C4-2B (cell line): ENCODE measurements around the gene PRR36.

Experiments used
- H3K27ac ChIP-seq: fragments of 450-650 bp; 2 replicates; pipeline ENCODE4 v1.5.1; 2017
- ZFX ChIP-seq: fragments of 450-650 bp; IDR thresholded peaks from 2 replicates; pipeline ENCODE4 v1.6.1; 2017
- TF ChIP-seq, protein P1 (sequence below): fragments of 450-650 bp; conservative IDR thresholded peaks from 2 replicates; pipeline ENCODE4 v1.5.1; 2017; ENCODE audit warnings: mild to moderate bottlenecking

PRR36 gene

DNA sequence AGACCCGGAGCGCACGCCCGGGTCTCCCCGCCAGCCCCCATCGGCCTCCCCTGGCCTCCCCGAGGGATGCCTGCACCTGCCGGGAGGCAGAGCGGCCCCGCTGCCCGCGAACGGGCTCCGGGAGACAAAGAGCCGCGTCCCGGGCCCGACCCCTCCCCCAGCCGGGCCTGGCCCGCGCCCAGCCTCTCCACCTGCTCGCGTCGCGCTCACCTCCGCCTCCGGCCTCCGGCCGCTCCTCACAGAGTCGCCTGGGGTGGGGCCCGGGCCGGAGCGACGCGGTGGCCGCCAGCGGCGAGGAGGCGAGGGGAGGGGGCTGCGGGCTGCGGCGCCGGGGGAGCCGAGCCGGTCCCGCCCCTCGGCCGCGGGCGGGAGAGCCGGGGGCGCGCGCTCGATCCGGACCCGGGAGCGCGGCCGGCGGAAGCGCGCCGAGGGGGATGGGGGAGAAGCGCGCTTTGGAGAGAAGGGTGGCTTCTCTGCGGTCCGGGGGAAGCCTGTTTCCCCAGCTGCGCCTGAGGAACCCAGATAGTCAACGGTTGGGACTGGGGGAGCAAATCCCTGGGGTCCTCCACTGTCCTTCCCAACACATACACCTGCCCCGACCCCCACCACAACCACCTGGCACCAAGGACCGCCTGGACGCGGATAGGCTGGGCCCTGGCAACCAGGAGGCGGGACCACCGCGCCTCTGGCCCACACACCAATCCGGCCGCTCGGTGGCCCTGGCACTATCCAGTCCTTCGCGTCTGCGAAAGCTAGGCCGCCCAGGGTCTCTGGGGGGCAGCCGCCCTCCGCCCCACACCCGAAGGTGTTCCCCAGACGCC, at the start of gene PRR36:
PRR36 (minus strand) TSS at position 315 of the 821 bp plus-strand sequence. CDS start 701 bp downstream, outside the sequence.
- TF ChIP-seq, protein P1, sequence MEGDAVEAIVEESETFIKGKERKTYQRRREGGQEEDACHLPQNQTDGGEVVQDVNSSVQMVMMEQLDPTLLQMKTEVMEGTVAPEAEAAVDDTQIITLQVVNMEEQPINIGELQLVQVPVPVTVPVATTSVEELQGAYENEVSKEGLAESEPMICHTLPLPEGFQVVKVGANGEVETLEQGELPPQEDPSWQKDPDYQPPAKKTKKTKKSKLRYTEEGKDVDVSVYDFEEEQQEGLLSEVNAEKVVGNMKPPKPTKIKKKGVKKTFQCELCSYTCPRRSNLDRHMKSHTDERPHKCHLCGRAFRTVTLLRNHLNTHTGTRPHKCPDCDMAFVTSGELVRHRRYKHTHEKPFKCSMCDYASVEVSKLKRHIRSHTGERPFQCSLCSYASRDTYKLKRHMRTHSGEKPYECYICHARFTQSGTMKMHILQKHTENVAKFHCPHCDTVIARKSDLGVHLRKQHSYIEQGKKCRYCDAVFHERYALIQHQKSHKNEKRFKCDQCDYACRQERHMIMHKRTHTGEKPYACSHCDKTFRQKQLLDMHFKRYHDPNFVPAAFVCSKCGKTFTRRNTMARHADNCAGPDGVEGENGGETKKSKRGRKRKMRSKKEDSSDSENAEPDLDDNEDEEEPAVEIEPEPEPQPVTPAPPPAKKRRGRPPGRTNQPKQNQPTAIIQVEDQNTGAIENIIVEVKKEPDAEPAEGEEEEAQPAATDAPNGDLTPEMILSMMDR: no peak
- H3K27ac ChIP-seq: peak within 1 kb of the TSS; percentile 48

DNA sequence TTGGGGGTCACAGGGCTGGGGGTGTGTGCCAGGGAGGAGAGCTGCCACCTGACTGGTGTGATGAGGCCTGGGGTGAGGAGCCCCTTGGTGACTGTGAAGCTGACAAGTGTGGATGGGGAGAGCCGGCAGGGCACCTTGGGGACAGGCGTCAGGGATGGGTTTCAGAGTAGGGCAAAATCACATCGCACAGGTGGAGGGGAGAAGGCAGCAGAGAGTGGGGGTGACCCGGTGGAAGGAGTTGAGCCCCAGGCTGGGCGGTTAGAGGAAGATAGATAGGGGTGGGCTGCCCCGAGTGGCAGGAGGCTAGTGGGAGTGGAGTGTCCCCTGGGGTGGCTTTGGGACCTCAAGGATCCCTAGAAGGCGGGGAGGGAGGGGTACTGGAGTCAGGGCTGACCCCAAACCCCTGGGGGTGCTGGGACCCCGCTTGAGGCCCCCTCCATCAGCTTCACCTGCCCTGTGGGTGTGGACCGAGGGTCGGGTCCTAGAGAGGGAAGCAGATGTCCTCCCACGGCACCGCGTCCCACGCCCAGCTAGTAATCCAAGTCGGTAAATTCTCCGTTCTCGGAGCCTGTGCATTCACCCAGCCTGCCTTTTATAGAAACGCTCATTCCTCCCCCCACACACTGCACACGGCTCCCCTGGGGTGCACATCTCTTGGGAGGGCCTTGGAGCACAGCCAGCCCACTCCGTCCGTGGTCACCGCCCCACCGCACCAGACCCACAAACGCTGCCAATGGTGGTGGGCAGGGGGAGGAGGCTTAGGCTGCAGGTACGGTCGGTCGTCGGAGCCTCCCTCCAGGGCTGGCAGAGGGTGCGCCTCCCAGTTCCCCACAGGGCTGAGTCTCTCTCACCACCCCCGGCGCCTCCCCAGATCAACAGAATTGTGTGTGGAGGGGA, 49.4 kb upstream of the PRR36 start:
- TF ChIP-seq, protein P1: no peak
- no peak for TF ChIP-seq ZFX
- H3K27ac ChIP-seq: no peak overlapping the region

DNA sequence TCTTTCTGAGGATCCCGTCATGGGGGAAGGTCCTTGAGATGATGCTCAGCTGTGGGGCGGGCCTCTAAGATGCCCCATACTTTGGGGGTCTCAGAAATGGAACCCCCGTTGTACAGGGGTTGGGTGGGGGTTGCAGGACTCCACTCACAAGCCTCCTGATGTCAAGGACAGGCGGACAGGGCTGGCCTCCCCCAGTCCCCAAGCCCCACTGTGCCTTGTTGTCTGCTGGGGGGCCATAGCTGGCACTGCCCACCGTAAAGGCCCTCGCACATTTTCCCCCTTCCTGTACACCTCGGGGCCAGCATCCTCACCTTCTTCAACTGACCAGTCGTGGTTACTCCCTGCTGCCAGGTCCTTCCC, 48.6 kb upstream of the PRR36 start:
- no peak for TF ChIP-seq ZFX
- TF ChIP-seq, protein P1: no peak
- no peak overlapping the region; the same call in 1 of the 2 replicates for H3K27ac ChIP-seq

DNA sequence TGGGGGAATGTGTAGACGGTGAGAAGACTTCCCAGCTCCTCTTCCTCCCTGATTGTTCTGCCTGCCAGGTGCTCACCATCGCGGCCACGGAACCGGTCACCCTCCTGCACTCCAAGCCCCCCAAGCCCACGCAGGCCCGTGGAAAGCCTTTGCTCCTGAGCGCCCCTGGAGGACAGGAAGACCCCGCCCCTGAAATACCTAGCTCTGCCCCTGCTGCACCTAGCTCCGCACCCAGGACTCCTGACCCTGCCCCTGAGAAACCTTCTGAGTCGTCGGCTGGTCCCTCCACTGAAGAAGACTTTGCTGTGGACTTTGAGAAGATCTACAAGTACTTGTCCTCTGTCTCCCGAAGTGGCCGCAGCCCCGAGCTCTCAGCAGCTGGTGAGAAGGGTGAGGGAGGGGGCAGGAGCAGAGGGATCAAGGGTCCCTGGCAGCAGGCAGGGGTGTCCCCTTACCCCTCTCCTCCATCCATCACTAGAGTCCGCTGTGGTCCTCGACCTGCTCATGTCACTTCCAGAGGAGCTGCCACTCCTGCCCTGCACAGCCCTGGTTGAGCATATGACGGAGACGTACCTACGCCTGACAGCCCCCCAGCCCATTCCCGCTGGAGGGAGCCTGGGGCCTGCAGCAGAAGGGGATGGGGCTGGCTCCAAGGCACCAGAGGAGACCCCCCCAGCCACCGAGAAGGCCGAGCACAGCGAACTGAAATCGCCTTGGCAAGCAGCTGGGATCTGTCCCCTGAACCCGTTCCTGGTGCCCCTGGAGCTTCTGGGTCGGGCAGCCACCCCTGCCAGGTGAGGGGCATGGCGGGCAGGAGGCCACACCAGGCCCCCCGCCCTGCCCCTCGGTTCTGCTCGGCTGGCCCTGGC, 48.0 kb upstream of the PRR36 start:
- TF ChIP-seq ZFX: no peak
- TF ChIP-seq, protein P1: no peak
- H3K27ac ChIP-seq: peak overlapping the region; percentile 83

DNA sequence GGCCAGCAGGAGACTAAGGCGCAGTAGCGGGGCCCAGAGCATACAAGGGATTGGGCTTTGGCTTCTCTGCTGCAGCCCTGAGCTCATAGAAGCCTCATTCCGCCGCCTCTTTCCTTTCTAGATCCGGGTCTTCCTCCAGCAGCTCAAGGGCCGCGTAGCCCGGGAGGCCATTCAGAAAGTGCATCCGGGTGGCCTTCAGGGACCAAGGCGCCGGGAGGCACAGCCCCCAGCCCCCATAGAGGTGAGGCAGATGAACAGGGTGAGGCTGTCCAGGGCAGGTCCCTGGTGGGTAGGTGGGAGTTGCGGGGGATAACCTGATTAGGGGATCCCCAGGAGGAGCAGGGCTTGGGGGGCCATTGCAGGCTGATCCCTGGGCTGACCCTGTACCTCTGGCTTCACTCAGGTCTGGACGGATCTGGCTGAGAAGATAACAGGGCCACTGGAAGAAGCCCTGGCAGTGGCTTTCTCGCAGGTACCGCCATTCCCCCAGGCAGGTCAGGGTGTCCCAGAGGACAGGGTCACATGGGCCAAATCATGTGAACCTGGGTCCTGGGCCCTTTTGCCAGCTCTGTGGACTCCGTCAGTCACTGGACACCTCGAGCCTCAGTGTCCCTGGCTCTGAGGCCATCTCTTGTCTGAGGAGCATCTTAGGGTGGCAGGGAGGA, 47.2 kb upstream of the PRR36 start:
- peak overlapping the region; percentile 83 for H3K27ac ChIP-seq

More for the DNA sequence above, 47.2 kb upstream of the PRR36 start:
- TF ChIP-seq, protein P1: no peak
- TF ChIP-seq ZFX: no peak
